Measurements from ENCODE around the gene F8.

Gene F8

DNA sequence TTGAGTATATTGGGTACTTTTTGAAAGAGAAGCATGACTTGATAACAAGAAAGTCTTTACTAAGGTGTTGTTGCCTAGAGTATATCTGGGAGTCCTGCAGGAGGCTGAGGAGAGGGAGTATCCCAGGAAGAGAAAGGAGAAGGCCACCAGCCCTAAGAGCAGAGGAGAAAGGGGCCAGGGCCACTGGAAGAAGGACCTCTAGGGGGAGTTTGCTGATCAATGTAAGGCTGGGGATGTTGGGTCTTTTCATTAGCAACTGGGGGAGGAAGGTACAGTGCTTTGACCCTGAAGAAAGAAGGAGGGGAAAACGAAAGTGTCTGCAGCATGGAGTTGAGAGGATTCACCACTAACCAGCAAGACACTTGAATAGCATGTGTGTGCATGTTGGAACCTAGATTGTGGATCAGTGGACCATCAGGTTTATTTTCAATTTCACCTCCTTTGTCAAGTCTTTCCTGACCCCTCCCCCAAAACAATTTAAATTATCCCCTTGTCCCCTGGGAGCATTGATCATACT, 192.5 kb downstream of the F8 start:
- TF ChIP-seq CEBPB (IDR thresholded peaks at IDR 0.05): no peak
- no peak for TF ChIP-seq FOXM1 (IDR thresholded peaks at IDR 0.05; ENCODE audit: borderline replicate concordance, low read depth)
- no peak for TF ChIP-seq TCF12 (IDR thresholded peaks at IDR 0.05; ENCODE audit: low read depth)
- TF ChIP-seq, protein P1, sequence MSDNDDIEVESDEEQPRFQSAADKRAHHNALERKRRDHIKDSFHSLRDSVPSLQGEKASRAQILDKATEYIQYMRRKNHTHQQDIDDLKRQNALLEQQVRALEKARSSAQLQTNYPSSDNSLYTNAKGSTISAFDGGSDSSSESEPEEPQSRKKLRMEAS (IDR thresholded peaks at IDR 0.05): no peak
- TF ChIP-seq, protein P2, sequence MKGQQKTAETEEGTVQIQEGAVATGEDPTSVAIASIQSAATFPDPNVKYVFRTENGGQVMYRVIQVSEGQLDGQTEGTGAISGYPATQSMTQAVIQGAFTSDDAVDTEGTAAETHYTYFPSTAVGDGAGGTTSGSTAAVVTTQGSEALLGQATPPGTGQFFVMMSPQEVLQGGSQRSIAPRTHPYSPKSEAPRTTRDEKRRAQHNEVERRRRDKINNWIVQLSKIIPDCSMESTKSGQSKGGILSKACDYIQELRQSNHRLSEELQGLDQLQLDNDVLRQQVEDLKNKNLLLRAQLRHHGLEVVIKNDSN (IDR thresholded peaks at IDR 0.05): no peak
- TF ChIP-seq TAF1 (IDR thresholded peaks at IDR 0.05; ENCODE audit: low read depth): no peak
- no peak for TF ChIP-seq NFIC (IDR thresholded peaks at IDR 0.05)
- no peak for TF ChIP-seq EGR1 (IDR thresholded peaks at IDR 0.05)
- no peak for TF ChIP-seq CREB1 (IDR thresholded peaks at IDR 0.05; ENCODE audit: low read depth)
- no peak for TF ChIP-seq ZBTB7A (IDR thresholded peaks at IDR 0.05; ENCODE audit: low read depth)
- TF ChIP-seq REST (IDR thresholded peaks at IDR 0.05; ENCODE audit: low read depth): no peak
- no peak for TF ChIP-seq RAD21 (IDR thresholded peaks at IDR 0.05; ENCODE audit: low read depth)
- no peak for TF ChIP-seq YY1 (IDR thresholded peaks at IDR 0.05; ENCODE audit: low read depth)
- no peak for TF ChIP-seq TEAD4 (IDR thresholded peaks at IDR 0.05)
- no peak for TF ChIP-seq EP300 (IDR thresholded peaks at IDR 0.05; ENCODE audit: borderline replicate concordance)

DNA sequence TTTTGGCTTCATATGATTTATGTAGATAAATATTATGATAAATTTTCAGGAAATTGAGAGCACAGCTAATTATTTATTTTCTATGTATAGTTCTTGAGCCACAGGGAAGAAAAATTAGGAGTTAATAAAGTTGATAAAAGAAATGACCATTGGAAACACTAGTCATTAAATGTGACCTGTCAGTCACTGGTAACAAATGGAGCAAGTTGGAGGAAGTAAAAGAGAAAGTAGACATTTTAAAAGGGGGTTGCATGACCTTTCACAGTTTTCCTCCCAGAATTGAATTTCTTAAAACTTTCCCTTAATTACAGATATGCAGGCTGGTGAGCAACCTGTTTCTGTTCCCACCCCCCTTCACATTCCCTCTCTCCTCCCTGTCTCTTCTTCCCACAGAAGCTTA, 193.4 kb downstream of the F8 start:
- TF ChIP-seq FOXM1 (IDR thresholded peaks at IDR 0.05; ENCODE audit: borderline replicate concordance, low read depth): no peak
- TF ChIP-seq, protein P1 (IDR thresholded peaks at IDR 0.05): no peak
- TF ChIP-seq YY1 (IDR thresholded peaks at IDR 0.05; ENCODE audit: low read depth): no peak
- no peak for TF ChIP-seq CEBPB (IDR thresholded peaks at IDR 0.05)
- TF ChIP-seq, protein P2 (IDR thresholded peaks at IDR 0.05): no peak
- no peak for TF ChIP-seq RAD21 (IDR thresholded peaks at IDR 0.05; ENCODE audit: low read depth)
- TF ChIP-seq REST (IDR thresholded peaks at IDR 0.05; ENCODE audit: low read depth): no peak
- TF ChIP-seq TEAD4 (IDR thresholded peaks at IDR 0.05): no peak

GRCh38 chrX:154828016-154828408, 194.5 kb downstream of the F8 start:
- TF ChIP-seq, protein P1 (IDR thresholded peaks at IDR 0.05): no peak
- TF ChIP-seq TCF12 (IDR thresholded peaks at IDR 0.05; ENCODE audit: low read depth) (no peak), FOXM1 (IDR thresholded peaks at IDR 0.05; ENCODE audit: borderline replicate concordance, low read depth) (no peak), CREB1 (IDR thresholded peaks at IDR 0.05; ENCODE audit: low read depth) (no peak), YY1 (IDR thresholded peaks at IDR 0.05; ENCODE audit: low read depth) (no peak), TAF1 (IDR thresholded peaks at IDR 0.05; ENCODE audit: low read depth) (no peak), TEAD4 (IDR thresholded peaks at IDR 0.05) (no peak), REST (IDR thresholded peaks at IDR 0.05; ENCODE audit: low read depth) (no peak)
- TF ChIP-seq, protein P2 (IDR thresholded peaks at IDR 0.05): no peak
